Neural cell (in vitro differentiated cells): ENCODE measurements around the gene PALMD. TPM values are rescaled to one million over a fixed set of nuclear protein-coding genes. Genes with fewer than 3 reads are reported as not detected.
A peak's percentile ranks its signal among the peaks of the same experiment; 100 is the strongest.

Experiments
- H2AFZ ChIP-seq: fragments of 200-600, 300-800 bp; sonication (generic), shearing (Covaris generic); 2 replicates; pipeline ENCODE4 v1.6.0; 2014; ENCODE audit warnings: low read depth, mild to moderate bottlenecking, antibody characterized with exemption, low read length, moderate library complexity
- H3F3A ChIP-seq: fragments of 200-600 bp; shearing (Covaris generic); 2 replicates; pipeline ENCODE4 v1.6.1; 2016; ENCODE audit warnings: mild to moderate bottlenecking, moderate library complexity, mixed read lengths, antibody characterized with exemption, low read length; ENCODE audit not compliant: insufficient read depth, poor library complexity, severe bottlenecking
- H3K27ac ChIP-seq: fragments of 200-600, 300-800 bp; sonication (generic), shearing (Covaris generic); 2 replicates; pipeline ENCODE4 v1.5.1; 2014; ENCODE audit warnings: mild to moderate bottlenecking, low read length, moderate library complexity
- H3K27me3 ChIP-seq: fragments of 300-800, 200-600 bp; sonication (generic), shearing (Covaris generic); 2 replicates; pipeline ENCODE4 v1.6.0; 2014; ENCODE audit warnings: mild to moderate bottlenecking, low read depth, low read length, moderate library complexity; ENCODE audit not compliant: insufficient read depth
- H3K36me3 ChIP-seq: fragments of 300-800, 200-600 bp; sonication (generic), shearing (Covaris generic); 2 replicates; pipeline ENCODE4 v1.5.1; 2014; ENCODE audit warnings: mild to moderate bottlenecking, antibody characterized with exemption, low read length, moderate library complexity; ENCODE audit not compliant: insufficient read depth
- H3K4me2 ChIP-seq: fragments of 300-800, 200-600 bp; sonication (generic), shearing (Covaris generic); 2 replicates; pipeline ENCODE4 v1.6.0; 2014; ENCODE audit warnings: mild to moderate bottlenecking, low read length
- H3K4me3 ChIP-seq: fragments of 300-800, 200-600 bp; sonication (generic), shearing (Covaris generic); 2 replicates; pipeline ENCODE4 v1.5.1; 2014; ENCODE audit warnings: mild to moderate bottlenecking, low read length, moderate library complexity
- H3K79me2 ChIP-seq: fragments of 200-600 bp; shearing (Covaris generic); replicated peaks from 2 replicates; pipeline ENCODE4 v1.6.0; 2014; ENCODE audit warnings: mild to moderate bottlenecking, low read length, moderate library complexity; ENCODE audit not compliant: insufficient read depth
- H3K9ac ChIP-seq: fragments of 300-800, 200-600 bp; sonication (generic), shearing (Covaris generic); 2 replicates; pipeline ENCODE4 v1.6.1; 2016; ENCODE audit warnings: mild to moderate bottlenecking, low read length, mixed read lengths
- H3K9me2 ChIP-seq: fragments of 200-600 bp; shearing (Covaris generic); 2 replicates; pipeline ENCODE4 v1.6.1; 2016; ENCODE audit warnings: mild to moderate bottlenecking, low read length, mixed read lengths; ENCODE audit not compliant: insufficient read depth
- H3K9me3 ChIP-seq: fragments of 200-600, 300-800 bp; sonication (generic), shearing (Covaris generic); 2 replicates; pipeline ENCODE4 v1.6.1; 2016; ENCODE audit warnings: mild to moderate bottlenecking, mixed run types, low read length, moderate library complexity, mixed read lengths
- H4K20me1 ChIP-seq: fragments of 200-600 bp; shearing (Covaris generic); 2 replicates; pipeline ENCODE4 v1.6.1; 2016; ENCODE audit warnings: mild to moderate bottlenecking, mixed run types; ENCODE audit not compliant: insufficient read depth
- EP300 ChIP-seq: fragments of 450-650 bp; conservative IDR thresholded peaks from 2 replicates; pipeline ENCODE4 v1.6.1; 2014; ENCODE audit warnings: antibody characterized with exemption, mild to moderate bottlenecking, moderate library complexity; ENCODE audit not compliant: poor library complexity, severe bottlenecking
- EZH2 ChIP-seq: fragments of 200-600, 300-800 bp; shearing (Covaris generic), sonication (generic); IDR thresholded peaks from 2 replicates; pipeline ENCODE4 v1.6.1; 2014; ENCODE audit warnings: antibody characterized with exemption, low read length, borderline replicate concordance, mild to moderate bottlenecking; ENCODE audit not compliant: insufficient read depth, poor library complexity, severe bottlenecking
- MXI1 ChIP-seq: fragments of 450-650 bp; conservative IDR thresholded peaks from 2 replicates; pipeline ENCODE4 v1.6.1; 2014; ENCODE audit warnings: antibody characterized with exemption, mild to moderate bottlenecking; ENCODE audit not compliant: poor library complexity, severe bottlenecking
- POLR2AphosphoS5 ChIP-seq: IDR thresholded peaks from 2 replicates; pipeline ENCODE4 v1.6.1; 2012
- RAD21 ChIP-seq: fragments of 450-650 bp; conservative IDR thresholded peaks from 2 replicates; pipeline ENCODE4 v1.6.1; 2014; ENCODE audit warnings: antibody characterized with exemption, mild to moderate bottlenecking, moderate library complexity
- SMC3 ChIP-seq: fragments of 450-650 bp; conservative IDR thresholded peaks from 2 replicates; pipeline ENCODE4 v1.6.1; 2014; ENCODE audit warnings: antibody characterized with exemption, mild to moderate bottlenecking, moderate library complexity; ENCODE audit not compliant: poor library complexity
- TAF1 ChIP-seq: IDR thresholded peaks from 2 replicates; pipeline ENCODE4 v1.6.1; 2012; ENCODE audit warnings: low read depth
- polyA plus RNA-seq: library from polyadenylated mRNA; depleted of rRNA; stranded (reverse); fragments of >200 nt; gene quantifications from 2 replicates; pipeline ENCODE4 v1.2.3, GENCODE V29; 2014
- TF ChIP-seq, protein P1 (sequence below): fragments of 450-650 bp; IDR thresholded peaks from 2 replicates; pipeline ENCODE4 v1.5.1; 2014; ENCODE audit warnings: antibody characterized with exemption, mild to moderate bottlenecking, moderate library complexity; ENCODE audit not compliant: poor library complexity, severe bottlenecking
- TF ChIP-seq, protein P2 (sequence below): IDR thresholded peaks from 2 replicates; pipeline ENCODE4 v1.6.1; 2012; ENCODE audit warnings: borderline replicate concordance

PALMD gene
- polyA plus RNA-seq, 1 donor from 2014 or later: 19.4 TPM

DNA sequence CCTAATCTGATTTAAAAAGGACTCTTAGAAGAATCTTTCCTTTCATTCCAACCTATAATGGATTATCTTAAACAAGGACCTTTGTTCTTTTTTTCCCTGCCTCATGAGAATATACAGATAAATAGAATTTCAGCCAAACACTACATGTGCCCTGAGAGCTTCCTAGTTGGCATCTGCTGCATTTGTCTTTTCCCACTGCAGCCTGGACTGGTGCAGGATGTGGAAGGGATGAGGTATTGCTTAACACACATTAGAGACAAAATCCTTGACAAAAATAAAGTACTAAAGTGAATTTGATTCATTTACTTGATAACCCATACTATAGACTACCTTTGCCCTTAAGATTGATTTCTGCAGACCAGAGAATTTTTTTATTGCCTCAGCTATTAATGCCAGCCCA is 59.5 kb downstream of the PALMD start:
- no peak overlapping the region for H3K9ac ChIP-seq
- H3K27ac ChIP-seq: no peak overlapping the region
- H3K36me3 ChIP-seq: no peaks in the 10 kb centered on the region
- no peak overlapping the region for H3K4me3 ChIP-seq
- no peaks in the 10 kb centered on the region for H3K9me3 ChIP-seq
- no peaks in the 10 kb centered on the region for H3K9me2 ChIP-seq
- no peaks in the 10 kb centered on the region for H3K27me3 ChIP-seq
- no peak overlapping the region for H2AFZ ChIP-seq
- TF ChIP-seq POLR2AphosphoS5 (no peak), EP300 (no peak), EZH2 (no peak), TAF1 (no peak), RAD21 (no peak), SMC3 (no peak), MXI1 (no peak)
- TF ChIP-seq, protein P1, sequence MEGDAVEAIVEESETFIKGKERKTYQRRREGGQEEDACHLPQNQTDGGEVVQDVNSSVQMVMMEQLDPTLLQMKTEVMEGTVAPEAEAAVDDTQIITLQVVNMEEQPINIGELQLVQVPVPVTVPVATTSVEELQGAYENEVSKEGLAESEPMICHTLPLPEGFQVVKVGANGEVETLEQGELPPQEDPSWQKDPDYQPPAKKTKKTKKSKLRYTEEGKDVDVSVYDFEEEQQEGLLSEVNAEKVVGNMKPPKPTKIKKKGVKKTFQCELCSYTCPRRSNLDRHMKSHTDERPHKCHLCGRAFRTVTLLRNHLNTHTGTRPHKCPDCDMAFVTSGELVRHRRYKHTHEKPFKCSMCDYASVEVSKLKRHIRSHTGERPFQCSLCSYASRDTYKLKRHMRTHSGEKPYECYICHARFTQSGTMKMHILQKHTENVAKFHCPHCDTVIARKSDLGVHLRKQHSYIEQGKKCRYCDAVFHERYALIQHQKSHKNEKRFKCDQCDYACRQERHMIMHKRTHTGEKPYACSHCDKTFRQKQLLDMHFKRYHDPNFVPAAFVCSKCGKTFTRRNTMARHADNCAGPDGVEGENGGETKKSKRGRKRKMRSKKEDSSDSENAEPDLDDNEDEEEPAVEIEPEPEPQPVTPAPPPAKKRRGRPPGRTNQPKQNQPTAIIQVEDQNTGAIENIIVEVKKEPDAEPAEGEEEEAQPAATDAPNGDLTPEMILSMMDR: no peak
- TF ChIP-seq, protein P2, sequence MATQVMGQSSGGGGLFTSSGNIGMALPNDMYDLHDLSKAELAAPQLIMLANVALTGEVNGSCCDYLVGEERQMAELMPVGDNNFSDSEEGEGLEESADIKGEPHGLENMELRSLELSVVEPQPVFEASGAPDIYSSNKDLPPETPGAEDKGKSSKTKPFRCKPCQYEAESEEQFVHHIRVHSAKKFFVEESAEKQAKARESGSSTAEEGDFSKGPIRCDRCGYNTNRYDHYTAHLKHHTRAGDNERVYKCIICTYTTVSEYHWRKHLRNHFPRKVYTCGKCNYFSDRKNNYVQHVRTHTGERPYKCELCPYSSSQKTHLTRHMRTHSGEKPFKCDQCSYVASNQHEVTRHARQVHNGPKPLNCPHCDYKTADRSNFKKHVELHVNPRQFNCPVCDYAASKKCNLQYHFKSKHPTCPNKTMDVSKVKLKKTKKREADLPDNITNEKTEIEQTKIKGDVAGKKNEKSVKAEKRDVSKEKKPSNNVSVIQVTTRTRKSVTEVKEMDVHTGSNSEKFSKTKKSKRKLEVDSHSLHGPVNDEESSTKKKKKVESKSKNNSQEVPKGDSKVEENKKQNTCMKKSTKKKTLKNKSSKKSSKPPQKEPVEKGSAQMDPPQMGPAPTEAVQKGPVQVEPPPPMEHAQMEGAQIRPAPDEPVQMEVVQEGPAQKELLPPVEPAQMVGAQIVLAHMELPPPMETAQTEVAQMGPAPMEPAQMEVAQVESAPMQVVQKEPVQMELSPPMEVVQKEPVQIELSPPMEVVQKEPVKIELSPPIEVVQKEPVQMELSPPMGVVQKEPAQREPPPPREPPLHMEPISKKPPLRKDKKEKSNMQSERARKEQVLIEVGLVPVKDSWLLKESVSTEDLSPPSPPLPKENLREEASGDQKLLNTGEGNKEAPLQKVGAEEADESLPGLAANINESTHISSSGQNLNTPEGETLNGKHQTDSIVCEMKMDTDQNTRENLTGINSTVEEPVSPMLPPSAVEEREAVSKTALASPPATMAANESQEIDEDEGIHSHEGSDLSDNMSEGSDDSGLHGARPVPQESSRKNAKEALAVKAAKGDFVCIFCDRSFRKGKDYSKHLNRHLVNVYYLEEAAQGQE: no peak
- no peaks in the 10 kb centered on the region for H4K20me1 ChIP-seq
- H3K79me2 ChIP-seq: no peaks in the 10 kb centered on the region
- no peaks in the 10 kb centered on the region for H3F3A ChIP-seq
- H3K4me2 ChIP-seq: no peak overlapping the region

DNA sequence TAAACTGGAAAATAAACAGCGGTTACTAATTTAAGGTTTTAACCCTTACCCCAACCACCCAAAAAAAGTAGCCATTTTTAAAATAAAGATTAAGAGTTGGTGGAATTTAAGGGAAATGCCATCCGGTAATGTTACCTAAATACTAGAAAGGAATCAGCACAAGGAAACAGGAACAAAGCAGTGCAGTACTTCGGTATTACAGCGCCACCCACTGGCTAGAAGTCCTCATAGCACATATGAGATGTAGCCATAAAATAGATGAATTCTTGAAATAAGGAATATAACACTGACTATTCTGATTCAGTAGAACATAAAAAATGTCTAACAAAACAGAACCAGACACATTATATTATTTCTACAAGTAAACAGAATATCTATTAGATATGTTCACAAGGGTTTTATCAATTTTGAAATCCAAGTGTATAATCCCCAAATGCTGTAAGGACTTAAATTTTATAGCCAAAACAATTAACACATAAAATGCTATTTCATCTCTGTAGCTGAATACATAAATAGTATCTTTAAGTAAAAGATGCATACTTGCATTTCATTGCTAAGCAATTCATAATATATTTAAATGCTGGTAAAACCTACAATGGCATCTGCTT is 61.7 kb downstream of the PALMD start:
- TF ChIP-seq TAF1 (no peak), SMC3 (peak; percentile 93), EZH2 (no peak), RAD21 (peak; percentile 97), POLR2AphosphoS5 (no peak)
- TF ChIP-seq, protein P1: peak; percentile 94
- H3K4me2 ChIP-seq: no peak overlapping the region

More for the DNA sequence above, 61.7 kb downstream of the PALMD start:
- no peaks in the 10 kb centered on the region for H3F3A ChIP-seq
- no peak overlapping the region for H3K27ac ChIP-seq
- no peak overlapping the region for H2AFZ ChIP-seq
- H3K9me2 ChIP-seq: no peaks in the 10 kb centered on the region
- H3K9me3 ChIP-seq: no peaks in the 10 kb centered on the region
- H3K27me3 ChIP-seq: no peaks in the 10 kb centered on the region
- H4K20me1 ChIP-seq: no peaks in the 10 kb centered on the region
- H3K9ac ChIP-seq: no peak overlapping the region
- H3K4me3 ChIP-seq: no peak overlapping the region
- H3K79me2 ChIP-seq: no peaks in the 10 kb centered on the region
- no peaks in the 10 kb centered on the region for H3K36me3 ChIP-seq
